IPS DF 4.7 (cell line): Measurements from ENCODE around the gene TMEM176B.

Source experiments
- DNase-seq: peaks from one replicate; pipeline ENCODE4 v3.0.0-alpha.2; 2013; ENCODE audit warnings: low spot score; ENCODE audit errors: extremely low read depth

TMEM176B gene

GRCh38 chr7:150799741-150800580, at the start of gene TMEM176B:
TSS of gene TMEM176B (minus strand) at chr7:150800364. CDS start at chr7:150796569, 3,795 bp downstream.
- DNase-seq = no peak

GRCh38 chr7:150849204-150849775, 49.1 kb upstream of the TMEM176B start:
- DNase-seq = no peak

GRCh38 chr7:150848561-150849115, 48.5 kb upstream of the TMEM176B start:
- no peak for DNase-seq

- no peak for DNase-seq
Measured at GRCh38 chr7:150848111-150848510, 47.9 kb upstream of the TMEM176B start.

GRCh38 chr7:150847536-150847935, 47.4 kb upstream of the TMEM176B start:
- no peak for DNase-seq

GRCh38 chr7:150846291-150847115, 46.3 kb upstream of the TMEM176B start:
- no peak for DNase-seq

- no peak for DNase-seq
Measured at GRCh38 chr7:150845421-150845861, 45.3 kb upstream of the TMEM176B start.

- DNase-seq = no peak
Measured at GRCh38 chr7:150842716-150843115, 42.6 kb upstream of the TMEM176B start.

- DNase-seq = no peak
Measured at GRCh38 chr7:150842018-150842417, 41.9 kb upstream of the TMEM176B start.

GRCh38 chr7:150838965-150839650, 38.9 kb upstream of the TMEM176B start:
- DNase-seq = no peak

- no peak for DNase-seq
Measured at GRCh38 chr7:150835702-150836280, 35.6 kb upstream of the TMEM176B start.

- no peak for DNase-seq
Measured at GRCh38 chr7:150835019-150835418, 34.9 kb upstream of the TMEM176B start.

- DNase-seq = no peak
Measured at GRCh38 chr7:150831851-150832250, 31.7 kb upstream of the TMEM176B start.

- no peak for DNase-seq
Measured at GRCh38 chr7:150830937-150831336, 30.8 kb upstream of the TMEM176B start.

- no peak for DNase-seq
Measured at GRCh38 chr7:150829426-150829825, 29.3 kb upstream of the TMEM176B start.

- DNase-seq = no peak
Measured at GRCh38 chr7:150828384-150828783, 28.2 kb upstream of the TMEM176B start.

GRCh38 chr7:150826061-150826849, 26.1 kb upstream of the TMEM176B start:
- no peak for DNase-seq

GRCh38 chr7:150824379-150825177, 24.4 kb upstream of the TMEM176B start:
- DNase-seq = no peak
